IMR-90 (cell line): ENCODE data around the gene MROH8. TPM values are rescaled to one million over a fixed set of nuclear protein-coding genes. Genes with fewer than 3 reads are reported as not detected.

ENCODE experiments used
- ATAC-seq: fragments of 200-7000 bp; cut with Tn5 transposase; 2 replicates; pipeline ENCODE4 v1.9.1; 2020; ENCODE audit warnings: low read depth, mild to moderate bottlenecking, moderate library complexity
- BruUV-seq: library from RNA; stranded (reverse); fragments of 400-500 nt; replicated peaks from 2 replicates; lab custom pipeline; 2021; lab: Mats Ljungman, UMichigan
- CTCF ChIA-PET: fragments of 300-600 bp; formaldehyde crosslinking; extraction: SDS; loops from one replicate; lab custom pipeline; 2021; ENCODE audit warnings: antibody characterized with exemption; lab: Yijun Ruan, JAX
- POLR2A ChIA-PET: fragments of 300-600 bp; sonication (Branson Sonifier 250); formaldehyde crosslinking; loops from one replicate; lab custom pipeline; 2022; ENCODE audit warnings: antibody characterized with exemption; ENCODE audit not compliant: unreplicated experiment; lab: Charles Lee
- DNase-seq: peaks from one replicate; pipeline ENCODE4 v3.0.0; 2013
- H2AFZ ChIP-seq: replicated peaks from 2 replicates; pipeline ENCODE3; 2013; ENCODE audit warnings: low read length, mild to moderate bottlenecking; ENCODE audit not compliant: poor library complexity
- H2AK5ac ChIP-seq: 2 replicates; pipeline ENCODE4 v1.6.1; 2013; ENCODE audit warnings: low read depth, low read length, inconsistent platforms
- H2AK9ac ChIP-seq: replicated peaks from 2 replicates; pipeline ENCODE3; 2013; ENCODE audit warnings: mild to moderate bottlenecking, low read depth, low read length, moderate library complexity; ENCODE audit not compliant: poor library complexity
- H2BK120ac ChIP-seq: 2 replicates; pipeline ENCODE4 v1.6.1; 2013; ENCODE audit warnings: low read depth, low read length, inconsistent platforms
- H2BK15ac ChIP-seq: 3 replicates; pipeline ENCODE4 v1.6.1; 2013; ENCODE audit warnings: low read depth, low read length, inconsistent platforms
- H2BK20ac ChIP-seq: 2 replicates; pipeline ENCODE4 v1.6.1; 2013; ENCODE audit warnings: low read depth, mild to moderate bottlenecking, inconsistent platforms, low read length, moderate library complexity
- H2BK5ac ChIP-seq: 2 replicates; pipeline ENCODE4 v1.6.1; 2013; ENCODE audit warnings: mild to moderate bottlenecking, low read depth, low read length, inconsistent platforms; ENCODE audit not compliant: poor library complexity, severe bottlenecking
- H3K14ac ChIP-seq: replicated peaks from 2 replicates; pipeline ENCODE4 v1.6.1; 2013; ENCODE audit warnings: low read depth, low read length, inconsistent platforms
- H3K18ac ChIP-seq: 2 replicates; pipeline ENCODE4 v1.6.1; 2013; ENCODE audit warnings: low read depth, low read length, control low read depth
- H3K23ac ChIP-seq: 2 replicates; pipeline ENCODE4 v1.6.1; 2013; ENCODE audit warnings: low read depth, low read length, inconsistent platforms
- H3K27ac ChIP-seq: 2 replicates; pipeline ENCODE4 v1.5.1; 2013; ENCODE audit warnings: mild to moderate bottlenecking, control low read depth, low read length; ENCODE audit not compliant: insufficient read depth
- H3K27me3 ChIP-seq: 2 replicates; pipeline ENCODE4 v1.6.1; 2013; ENCODE audit warnings: low read length; ENCODE audit not compliant: control insufficient read depth, insufficient read depth
- H3K36me3 ChIP-seq: 2 replicates; pipeline ENCODE4 v1.6.1; 2013; ENCODE audit warnings: low read length, mixed read lengths; ENCODE audit not compliant: control insufficient read depth, insufficient read depth
- H3K4ac ChIP-seq: 2 replicates; pipeline ENCODE4 v1.6.1; 2013; ENCODE audit warnings: low read depth, low read length, inconsistent platforms
- H3K4me1 ChIP-seq: 2 replicates; pipeline ENCODE4 v1.6.1; 2013; ENCODE audit warnings: low read length, mixed read lengths; ENCODE audit not compliant: control insufficient read depth, insufficient read depth
- H3K4me2 ChIP-seq: 2 replicates; pipeline ENCODE4 v1.6.1; 2013; ENCODE audit warnings: low read depth, mild to moderate bottlenecking, control low read depth, low read length, moderate library complexity
- H3K4me3 ChIP-seq: 2 replicates; pipeline ENCODE4 v1.5.1; 2013; ENCODE audit warnings: low read depth, mild to moderate bottlenecking, control low read depth, low read length, moderate library complexity; ENCODE audit not compliant: insufficient read depth
- H3K56ac ChIP-seq: 2 replicates; pipeline ENCODE4 v1.6.1; 2013; ENCODE audit warnings: low read length, inconsistent platforms; ENCODE audit not compliant: insufficient read depth; ENCODE audit errors: extremely low read depth
- H3K79me1 ChIP-seq, 2 experiments: 2 replicates each; pipeline ENCODE4 v1.6.1; 2013; ENCODE audit warnings: low read length in 2 of 2, inconsistent platforms in 1 of 2, low read depth in 1 of 2
- H3K9ac ChIP-seq: 2 replicates; pipeline ENCODE4 v1.6.1; 2013; ENCODE audit warnings: low read depth, low read length, control low read depth
- H3K9me1 ChIP-seq: 2 replicates; pipeline ENCODE4 v1.6.1; 2013; ENCODE audit warnings: low read length, inconsistent platforms; ENCODE audit not compliant: insufficient read depth
- H3K9me3 ChIP-seq: 2 replicates; pipeline ENCODE4 v1.6.1; 2013; ENCODE audit warnings: low read length; ENCODE audit not compliant: control insufficient read depth, insufficient read depth
- H4K20me1 ChIP-seq: 2 replicates; pipeline ENCODE4 v1.6.1; 2013; ENCODE audit warnings: low read length, inconsistent platforms; ENCODE audit not compliant: insufficient read depth
- H4K5ac ChIP-seq: 2 replicates; pipeline ENCODE4 v1.6.1; 2013; ENCODE audit warnings: mild to moderate bottlenecking, low read depth, low read length, control low read depth
- H4K8ac ChIP-seq, 2 experiments: 2 replicates each; pipeline ENCODE4 v1.6.1; 2013; ENCODE audit warnings: low read depth in 2 of 2, low read length in 2 of 2, control low read depth in 1 of 2, inconsistent platforms in 1 of 2
- H4K91ac ChIP-seq: 2 replicates; pipeline ENCODE4 v1.6.1; 2013; ENCODE audit warnings: low read depth, low read length, inconsistent platforms; ENCODE audit not compliant: insufficient read depth
- BHLHE40 ChIP-seq: fragments of 150-350 bp; IDR thresholded peaks from 2 replicates; pipeline ENCODE4 v1.6.1; 2016; ENCODE audit warnings: mild to moderate bottlenecking, low read depth, low read length
- CEBPB ChIP-seq: IDR thresholded peaks from 2 replicates; pipeline ENCODE4 v1.6.1; 2012; ENCODE audit warnings: low read depth, low read length, improper control_type of control experiment
- CHD1 ChIP-seq: IDR thresholded peaks from 2 replicates; pipeline ENCODE4 v1.6.1; 2012; ENCODE audit warnings: low read depth, low read length, improper control_type of control experiment
- CTCF ChIP-seq: conservative IDR thresholded peaks from 2 replicates; pipeline ENCODE4 v1.5.1; 2012; ENCODE audit warnings: mild to moderate bottlenecking, low read depth, low read length, improper control_type of control experiment
- ELK1 ChIP-seq: fragments of 150-350 bp; IDR thresholded peaks from 2 replicates; pipeline ENCODE4 v1.6.1; 2016; ENCODE audit warnings: low read depth, mild to moderate bottlenecking, low read length, moderate library complexity, borderline replicate concordance
- FOS ChIP-seq: fragments of 150-350 bp; IDR thresholded peaks from 2 replicates; pipeline ENCODE4 v1.6.1; 2016; ENCODE audit warnings: low read depth, low read length
- MAFK ChIP-seq: IDR thresholded peaks from 2 replicates; pipeline ENCODE4 v1.6.1; 2012; ENCODE audit warnings: low read depth, low read length, improper control_type of control experiment
- MAZ ChIP-seq: IDR thresholded peaks from 2 replicates; pipeline ENCODE4 v1.6.1; 2012; ENCODE audit warnings: low read depth, mild to moderate bottlenecking, low read length, improper control_type of control experiment, moderate library complexity, borderline replicate concordance
- MXI1 ChIP-seq: IDR thresholded peaks from 2 replicates; pipeline ENCODE4 v1.6.1; 2012; ENCODE audit warnings: low read depth, mild to moderate bottlenecking, low read length, moderate library complexity, borderline replicate concordance
- NFE2L2 ChIP-seq: fragments of 150-350 bp; IDR thresholded peaks from 2 replicates; pipeline ENCODE4 v1.6.1; 2016; ENCODE audit warnings: low read depth, mild to moderate bottlenecking, low read length
- POLR2A ChIP-seq: IDR thresholded peaks from 2 replicates; pipeline ENCODE4 v1.6.1; 2012; ENCODE audit warnings: mild to moderate bottlenecking, low read depth, low read length
- RAD21 ChIP-seq: IDR thresholded peaks from 2 replicates; pipeline ENCODE4 v1.6.1; 2012; ENCODE audit warnings: low read length, improper control_type of control experiment
- RCOR1 ChIP-seq: IDR thresholded peaks from 2 replicates; pipeline ENCODE4 v1.6.1; 2012; ENCODE audit warnings: mild to moderate bottlenecking, low read length, improper control_type of control experiment; ENCODE audit not compliant: insufficient replicate concordance
- RFX5 ChIP-seq: IDR thresholded peaks from 2 replicates; pipeline ENCODE4 v1.8.0; 2012; ENCODE audit warnings: low read depth, mild to moderate bottlenecking, low read length, moderate library complexity
- SMC3 ChIP-seq: fragments of 150-350 bp; IDR thresholded peaks from 2 replicates; pipeline ENCODE4 v1.6.1; 2016; ENCODE audit warnings: low read depth, mild to moderate bottlenecking, antibody characterized with exemption, low read length, moderate library complexity
- USF2 ChIP-seq: fragments of 150-350 bp; IDR thresholded peaks from 2 replicates; pipeline ENCODE4 v1.6.1; 2017; ENCODE audit warnings: mild to moderate bottlenecking, antibody characterized with exemption, low read length, low read depth
- WGBS, 2 experiments: methylation state at CpG; one replicate each; pipeline versions ENCODE4 v1.1.5 to v1.1.7; 2013; ENCODE audit warnings: missing lambda C conversion rate in 2 of 2; ENCODE audit not compliant: insufficient read length in 1 of 2; ENCODE audit errors: extremely low coverage in 2 of 2; 5-methylcytosine and 5-hydroxymethylcytosine counted together
- dilution Hi-C: fragments of 300-500 bp; cut with HindIII; formaldehyde crosslinking; loops from one replicate; pipeline ENCODE4 v1.14.3; 2018; ENCODE audit warnings: low sequenced_read_pairs; ENCODE audit not compliant: unreplicated experiment
- in situ Hi-C: fragments of 300-500 bp; cut with MboI; formaldehyde crosslinking; loops from 3 replicates; pipeline ENCODE4 v1.14.3; 2019; ENCODE audit warnings: low sequenced_read_pairs, inconsistent platforms, mixed read lengths
- intact Hi-C: fragments of 100-400 bp; cut with micrococcal nuclease; formaldehyde crosslinking; loops from 2 replicates; pipeline ENCODE4 v1.10.0; 2022
- polyA plus RNA-seq, 3 experiments: library from polyadenylated mRNA; depleted of rRNA; stranded (reverse); fragments of >200 nt; gene quantifications; 2 replicates each; pipeline ENCODE4 v1.2.3, GENCODE V29; 2012; ENCODE audit warnings: low replicate concordance in 1 of 3
- total RNA-seq: library from RNA; depleted of rRNA; stranded (reverse); fragments of >200 nt; gene quantifications from 2 replicates; pipeline ENCODE4 v1.2.3, GENCODE V29; 2012

The MROH8 gene
- total and polyA plus RNA-seq, 2 of the 4 experiments (the other 2 are of a cell fraction), result 1.3 to 1.8 TPM

- Histone ChIP-seq H3K56ac (no peak overlapping the region), H4K91ac (no peak overlapping the region), H3K4me1 (peaks cover 2% of the 10 kb centered on the region; the same call in 1 of the 2 replicates), H2AK9ac (no peak overlapping the region), H4K8ac (no peak overlapping the region), H2BK120ac (no peak overlapping the region), H2AFZ (no peak overlapping the region), H2BK5ac (no peak overlapping the region), H4K5ac (no peak overlapping the region), H3K18ac (no peak overlapping the region), H3K23ac (no peak overlapping the region), H3K9ac (no peak overlapping the region), H4K20me1 (no peaks in the 10 kb centered on the region), H3K4ac (no peak overlapping the region), H2AK5ac (no peak overlapping the region), H3K36me3 (peaks cover 10% of the 10 kb centered on the region), H2BK20ac (no peak overlapping the region), H3K4me3 (no peak overlapping the region), H3K14ac (no peak overlapping the region), H3K9me3 (no peaks in the 10 kb centered on the region), H3K27ac (no peak overlapping the region), H3K9me1 (0 out of 2 replicates have a peak, but pooled peaks cover 2% of the 10 kb centered on the region), H3K27me3 (no peaks in the 10 kb centered on the region), H3K79me1 (no peaks in the 10 kb centered on the region), H3K4me2 (no peak overlapping the region), H2BK15ac (no peak overlapping the region)
- TF ChIP-seq MAFK (no peak), USF2 (no peak), BHLHE40 (no peak), MXI1 (no peak), RFX5 (no peak), RCOR1 (no peak), SMC3 (no peak), MAZ (no peak), CEBPB (no peak), NFE2L2 (no peak), CTCF (no peak), CHD1 (no peak), ELK1 (no peak), POLR2A (no peak), FOS (no peak), RAD21 (no peak)
- CTCF ChIA-PET, result interaction anchor here (1.1 kb wide), 1 partner anchor 27 kb away, joined by 3 read pairs; no protein-coding TSS in a partner anchor
- ATAC-seq, result no peak
- 92% methylated on average over 2 of the region's 3 CpGs; no CpG with 5 or more reads in 1 of the 2 experiments for WGBS, 2 experiments
- POLR2A ChIA-PET, result no interaction called here
- no TSS peak for BruUV-seq
- in situ Hi-C loops, result no loop called here
- dilution Hi-C loops, result no loop called here
- no peak for DNase-seq
- intact Hi-C loops, result no loop called here
Observed at GRCh38 chr20:37055276-37055675, 124.1 kb downstream of the MROH8 start.
